ENCODE measurements around the gene AIMP2. TPM values are rescaled to one million over a fixed set of nuclear protein-coding genes. Genes with fewer than 3 reads are reported as not detected.

Gene AIMP2
- total RNA-seq, 8 experiments from 2014 or later = 20.7 to 73.5 (median 46.4) TPM

Other genes starting within 250 kb of the AIMP2 start
- 10 to 100 TPM; 16.3 to 38.7 (median 23.1) TPM for gene RNF216, start 227.6 kb upstream of the AIMP2 start, total RNA-seq
- under 1 TPM in 4 of 8 experiments, not detected in 4; 0.37 to 0.76 (median 0.50) TPM for gene OCM, start 128.5 kb upstream of the AIMP2 start, total RNA-seq
- gene CCZ1, start 110.5 kb upstream of the AIMP2 start, total RNA-seq = 10 to 100 TPM; 36.4 to 79.8 (median 56.4) TPM
- 1 to 10 TPM in 2 of 8 experiments, under 1 TPM in 5, not detected in 1; 0.42 to 2.3 (median 0.62) TPM for gene RSPH10B, start 38.6 kb upstream of the AIMP2 start, total RNA-seq
- gene PMS2, start 223 bp upstream of the AIMP2 start, total RNA-seq = 10 to 100 TPM; 20.1 to 37.5 (median 25.0) TPM
- gene ANKRD61, start 22.1 kb downstream of the AIMP2 start, total RNA-seq = 1 to 10 TPM in 7 of 8 experiments, under 1 TPM in 1; 0.71 to 3.6 (median 1.5) TPM
- gene EIF2AK1, start 49.9 kb downstream of the AIMP2 start, total RNA-seq = 10 to 100 TPM; 29.8 to 60.4 (median 46.0) TPM
- gene USP42, start 95.7 kb downstream of the AIMP2 start, total RNA-seq = 1 to 10 TPM; 3.3 to 9.8 (median 8.4) TPM